Measurements from ENCODE around the gene RP9. TPM values are rescaled to one million over a fixed set of nuclear protein-coding genes. Genes with fewer than 3 reads are reported as not detected.

RP9 gene
- total and polyA plus RNA-seq, 5 donors: 15.2 to 19.7 (median 15.6) TPM

GRCh38 chr7:33130184-33130583 is 21.0 kb upstream of the RP9 start:
- Histone ChIP-seq H3K27me3 (ENCODE audit: control insufficient read depth, insufficient read depth) (no peaks in the 10 kb centered on the region), H3K27ac (ENCODE audit: low read length) (no peak overlapping the region), H3K9me3 (ENCODE audit: control insufficient read depth, low read length) (no peaks in the 10 kb centered on the region), H3K4me1 (ENCODE audit: control insufficient read depth, insufficient read depth, low read length) (peaks cover 3% of the 10 kb centered on the region), H3K4me3 (ENCODE audit: low read length) (peak overlapping the region; percentile 95)
- no peak for ATAC-seq
- DNase-seq: no peak
- intact Hi-C loops (cut with DNase I): no loop called here
- 13% methylated on average over 3 of the region's 3 CpGs for WGBS

- Histone ChIP-seq H3K27ac (ENCODE audit: low read length) (peak overlapping the region; percentile 83), H3K4me3 (ENCODE audit: low read length) (peak overlapping the region; percentile 95), H3K27me3 (ENCODE audit: control insufficient read depth, insufficient read depth) (no peaks in the 10 kb centered on the region), H3K9me3 (ENCODE audit: control insufficient read depth, low read length) (no peaks in the 10 kb centered on the region), H3K4me1 (ENCODE audit: control insufficient read depth, insufficient read depth, low read length) (peaks cover 3% of the 10 kb centered on the region)
- WGBS: under 1% methylated on average over 11 of the region's 11 CpGs
- no peak for ATAC-seq
- intact Hi-C loops (cut with DNase I): no loop called here
- no peak for DNase-seq
These were observed 20.6 kb upstream of the RP9 start for GRCh38 chr7:33129806-33130153.

GRCh38 chr7:33128990-33129805 is 20.0 kb upstream of the RP9 start, which contains the start of gene BBS9:
TSS of gene BBS9 (plus strand) at chr7:33129564. CDS start at chr7:33146253, 16,689 bp downstream.
- no peaks in the 10 kb centered on the region for H3K9me3 ChIP-seq (ENCODE audit: control insufficient read depth, low read length)
- H3K27me3 ChIP-seq (ENCODE audit: control insufficient read depth, insufficient read depth): no peaks in the 10 kb centered on the region
- WGBS: under 1% methylated on average over 57 of the region's 57 CpGs
- peaks cover 3% of the 10 kb centered on the region for H3K4me1 ChIP-seq (ENCODE audit: control insufficient read depth, insufficient read depth, low read length)
- peak within 1 kb of the TSS; percentile 95 for H3K4me3 ChIP-seq (ENCODE audit: low read length)
- ATAC-seq (peak; percentile 99), DNase-seq (peak; percentile 94 to 98 (median 98))
- H3K27ac ChIP-seq (ENCODE audit: low read length): peak within 1 kb of the TSS; percentile 87
- intact Hi-C loops (cut with DNase I): no loop called here

GRCh38 chr7:33128631-33128989 is 19.4 kb upstream of the RP9 start:
- under 1% methylated on average over 3 of the region's 3 CpGs for WGBS
- DNase-seq (no peak), ATAC-seq (no peak)
- Histone ChIP-seq H3K27ac (ENCODE audit: low read length) (peak overlapping the region; percentile 87), H3K4me3 (ENCODE audit: low read length) (peak overlapping the region; percentile 95), H3K4me1 (ENCODE audit: control insufficient read depth, insufficient read depth, low read length) (peaks cover 3% of the 10 kb centered on the region), H3K27me3 (ENCODE audit: control insufficient read depth, insufficient read depth) (no peaks in the 10 kb centered on the region), H3K9me3 (ENCODE audit: control insufficient read depth, low read length) (no peaks in the 10 kb centered on the region)
- intact Hi-C loops (cut with DNase I): no loop called here

GRCh38 chr7:33127085-33127484 is 17.9 kb upstream of the RP9 start:
- peaks cover 3% of the 10 kb centered on the region for H3K4me1 ChIP-seq (ENCODE audit: control insufficient read depth, insufficient read depth, low read length)
- no peak overlapping the region for H3K4me3 ChIP-seq (ENCODE audit: low read length)
- DNase-seq: no peak
- 61% methylated on average over 2 of the region's 2 CpGs for WGBS
- H3K27me3 ChIP-seq (ENCODE audit: control insufficient read depth, insufficient read depth): no peaks in the 10 kb centered on the region
- intact Hi-C loops (cut with DNase I): no loop called here
- no peak overlapping the region for H3K27ac ChIP-seq (ENCODE audit: low read length)
- no peaks in the 10 kb centered on the region for H3K9me3 ChIP-seq (ENCODE audit: control insufficient read depth, low read length)
- no peak for ATAC-seq

- DNase-seq (no peak), ATAC-seq (no peak)
- intact Hi-C loops (cut with DNase I): no loop called here
- Histone ChIP-seq H3K4me3 (ENCODE audit: low read length) (no peak overlapping the region), H3K4me1 (ENCODE audit: control insufficient read depth, insufficient read depth, low read length) (no peaks in the 10 kb centered on the region), H3K9me3 (ENCODE audit: control insufficient read depth, low read length) (no peaks in the 10 kb centered on the region), H3K27me3 (ENCODE audit: control insufficient read depth, insufficient read depth) (no peaks in the 10 kb centered on the region), H3K27ac (ENCODE audit: low read length) (no peak overlapping the region)
- 96% methylated on average over 3 of the region's 3 CpGs for WGBS
These were observed 9.2 kb upstream of the RP9 start for GRCh38 chr7:33118383-33118782.

GRCh38 chr7:33114976-33115375 is 5.8 kb upstream of the RP9 start:
- intact Hi-C loops (cut with DNase I): no loop called here
- H3K4me3 ChIP-seq (ENCODE audit: low read length): no peak overlapping the region
- DNase-seq: no peak
- H3K27me3 ChIP-seq (ENCODE audit: control insufficient read depth, insufficient read depth): no peaks in the 10 kb centered on the region
- no peaks in the 10 kb centered on the region for H3K9me3 ChIP-seq (ENCODE audit: control insufficient read depth, low read length)
- ATAC-seq: no peak
- no peaks in the 10 kb centered on the region for H3K4me1 ChIP-seq (ENCODE audit: control insufficient read depth, insufficient read depth, low read length)
- no peak overlapping the region for H3K27ac ChIP-seq (ENCODE audit: low read length)

GRCh38 chr7:33111614-33112013 is 2.4 kb upstream of the RP9 start:
- Histone ChIP-seq H3K27me3 (ENCODE audit: control insufficient read depth, insufficient read depth) (no peaks in the 10 kb centered on the region), H3K9me3 (ENCODE audit: control insufficient read depth, low read length) (no peaks in the 10 kb centered on the region), H3K4me1 (ENCODE audit: control insufficient read depth, insufficient read depth, low read length) (peaks cover 2% of the 10 kb centered on the region), H3K27ac (ENCODE audit: low read length) (no peak overlapping the region), H3K4me3 (ENCODE audit: low read length) (no peak overlapping the region)
- no peak for DNase-seq
- WGBS: 79% methylated on average over 3 of the region's 3 CpGs
- no peak for ATAC-seq
- intact Hi-C loops (cut with DNase I): no loop called here

- Histone ChIP-seq H3K27ac (ENCODE audit: low read length) (no peak overlapping the region), H3K27me3 (ENCODE audit: control insufficient read depth, insufficient read depth) (no peaks in the 10 kb centered on the region), H3K9me3 (ENCODE audit: control insufficient read depth, low read length) (no peaks in the 10 kb centered on the region), H3K4me3 (ENCODE audit: low read length) (peak overlapping the region; percentile 98), H3K4me1 (ENCODE audit: control insufficient read depth, insufficient read depth, low read length) (peaks cover 2% of the 10 kb centered on the region)
- 20% methylated on average over 11 of the region's 11 CpGs for WGBS
- ATAC-seq (peak in 1 of 2 donors; percentile 3), DNase-seq (no peak)
- intact Hi-C loops (cut with DNase I): loop anchor here in 2 of 4 donors (10.0 kb wide), 2 partner anchors 165 to 305 kb away; no protein-coding TSS in a partner anchor
These were observed 594 bp upstream of the RP9 start for GRCh38 chr7:33109758-33110238.

GRCh38 chr7:33108554-33109004 is 625 bp downstream of the RP9 start:
- Histone ChIP-seq H3K4me1 (ENCODE audit: control insufficient read depth, insufficient read depth, low read length) (peaks cover 2% of the 10 kb centered on the region), H3K9me3 (ENCODE audit: control insufficient read depth, low read length) (no peaks in the 10 kb centered on the region), H3K27me3 (ENCODE audit: control insufficient read depth, insufficient read depth) (no peaks in the 10 kb centered on the region), H3K4me3 (ENCODE audit: low read length) (peak overlapping the region; percentile 98), H3K27ac (ENCODE audit: low read length) (peak overlapping the region; percentile 89)
- DNase-seq: no peak
- under 1% methylated on average over 10 of the region's 10 CpGs for WGBS
- no peak for ATAC-seq
- intact Hi-C loops (cut with DNase I): loop anchor here in 2 of 4 donors (10.0 kb wide), 2 partner anchors 164 to 304 kb away; no protein-coding TSS in a partner anchor
